Measurements from ENCODE around the gene AMH. TPM values are rescaled to one million over a fixed set of nuclear protein-coding genes. Genes with fewer than 3 reads are reported as not detected.
A peak's percentile ranks its signal among the peaks of the same experiment; 100 is the strongest.

AMH gene
- total and polyA plus RNA-seq, 2 of the 13 experiments (the other 11 are each of a cell fraction or from before 2014, with no cell fraction given) = 0.03 to 0.18 TPM

DNA sequence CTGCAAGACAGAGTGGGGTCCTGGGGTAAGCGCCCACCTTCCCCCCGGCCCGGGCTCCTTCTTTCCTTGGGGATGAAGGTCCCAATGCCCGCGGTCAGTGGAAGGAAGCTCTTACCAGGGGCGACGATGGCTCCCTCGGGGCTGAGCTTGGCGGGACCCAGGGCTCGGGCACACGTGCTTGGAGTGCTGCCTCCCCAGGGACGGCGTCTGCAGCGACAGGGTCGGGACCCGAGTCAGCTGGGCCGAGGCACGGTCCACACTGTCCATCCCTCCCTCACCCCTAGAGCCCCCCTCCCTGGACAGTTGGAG is 3.6 kb downstream of the AMH start (continued):
- TF ChIP-seq NFE2 (CRISPR knock-in tag; IDR thresholded peaks at IDR 0.05) = no peak
- TF ChIP-seq ZBED4 (CRISPR knock-in tag; IDR thresholded peaks at IDR 0.05; ENCODE audit: borderline replicate concordance) = no peak
- TF ChIP-seq SNRNP70 (IDR thresholded peaks at IDR 0.05; ENCODE audit: low read depth, low read length) = no peak
- TF ChIP-seq FOXC1 (CRISPR knock-in tag; IDR thresholded peaks at IDR 0.05; ENCODE audit: borderline replicate concordance) = no peak
- no peak for TF ChIP-seq YY1 (IDR thresholded peaks at IDR 0.05; ENCODE audit: insufficient read depth, insufficient replicate concordance, low read depth, low read length)
- TF ChIP-seq ZNF446 (CRISPR knock-in tag; IDR thresholded peaks at IDR 0.05) = no peak
- TF ChIP-seq MTF1 (CRISPR knock-in tag; IDR thresholded peaks at IDR 0.05) = 0 out of 2 replicates have a peak, but pooled peaks have one; percentile 65
- no peak for TF ChIP-seq MBNL3 (CRISPR knock-in tag; conservative IDR thresholded peaks at IDR 0.05)
- TF ChIP-seq CBFB (CRISPR knock-in tag; IDR thresholded peaks at IDR 0.05) = no peak
- TF ChIP-seq, protein P1, sequence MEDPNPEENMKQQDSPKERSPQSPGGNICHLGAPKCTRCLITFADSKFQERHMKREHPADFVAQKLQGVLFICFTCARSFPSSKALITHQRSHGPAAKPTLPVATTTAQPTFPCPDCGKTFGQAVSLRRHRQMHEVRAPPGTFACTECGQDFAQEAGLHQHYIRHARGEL (CRISPR knock-in tag; IDR thresholded peaks at IDR 0.05) = no peak
- no peak for TF ChIP-seq ZNF775 (CRISPR knock-in tag; IDR thresholded peaks at IDR 0.05; ENCODE audit: borderline replicate concordance)
- TF ChIP-seq ZNF124 (CRISPR knock-in tag; IDR thresholded peaks at IDR 0.05) = no peak
- TF ChIP-seq SIX1 (CRISPR knock-in tag; IDR thresholded peaks at IDR 0.05; ENCODE audit: borderline replicate concordance) = no peak
- TF ChIP-seq SMARCC2 (IDR thresholded peaks at IDR 0.05) = no peak
- 0 out of 2 replicates have a peak, but pooled peaks have one; percentile 44 for TF ChIP-seq ZNF557 (CRISPR knock-in tag; IDR thresholded peaks at IDR 0.05)
- no peak for TF ChIP-seq ZMYM2 (CRISPR knock-in tag; IDR thresholded peaks at IDR 0.05)
- no peak for TF ChIP-seq ZNF564 (CRISPR knock-in tag; IDR thresholded peaks at IDR 0.05)
- no peak for TF ChIP-seq ZSCAN9 (CRISPR knock-in tag; IDR thresholded peaks at IDR 0.05; ENCODE audit: borderline replicate concordance)
- no peak for TF ChIP-seq E2F2 (CRISPR knock-in tag; IDR thresholded peaks at IDR 0.05; ENCODE audit: borderline replicate concordance)
- TF ChIP-seq SNAPC5 (CRISPR knock-in tag; IDR thresholded peaks at IDR 0.05; ENCODE audit: borderline replicate concordance) = no peak
- no peak for TF ChIP-seq JARID2 (CRISPR knock-in tag; IDR thresholded peaks at IDR 0.05; ENCODE audit: insufficient replicate concordance)
- TF ChIP-seq PAWR (CRISPR knock-in tag; IDR thresholded peaks at IDR 0.05; ENCODE audit: borderline replicate concordance) = no peak
- TF ChIP-seq EHMT2 (IDR thresholded peaks at IDR 0.05; ENCODE audit: borderline replicate concordance, low read depth, low read length) = no peak
- TF ChIP-seq, protein P2, sequence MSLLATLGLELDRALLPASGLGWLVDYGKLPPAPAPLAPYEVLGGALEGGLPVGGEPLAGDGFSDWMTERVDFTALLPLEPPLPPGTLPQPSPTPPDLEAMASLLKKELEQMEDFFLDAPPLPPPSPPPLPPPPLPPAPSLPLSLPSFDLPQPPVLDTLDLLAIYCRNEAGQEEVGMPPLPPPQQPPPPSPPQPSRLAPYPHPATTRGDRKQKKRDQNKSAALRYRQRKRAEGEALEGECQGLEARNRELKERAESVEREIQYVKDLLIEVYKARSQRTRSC (CRISPR knock-in tag; IDR thresholded peaks at IDR 0.05; ENCODE audit: low read depth) = no peak
- TF ChIP-seq, protein P3, sequence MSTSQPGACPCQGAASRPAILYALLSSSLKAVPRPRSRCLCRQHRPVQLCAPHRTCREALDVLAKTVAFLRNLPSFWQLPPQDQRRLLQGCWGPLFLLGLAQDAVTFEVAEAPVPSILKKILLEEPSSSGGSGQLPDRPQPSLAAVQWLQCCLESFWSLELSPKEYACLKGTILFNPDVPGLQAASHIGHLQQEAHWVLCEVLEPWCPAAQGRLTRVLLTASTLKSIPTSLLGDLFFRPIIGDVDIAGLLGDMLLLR (CRISPR knock-in tag; IDR thresholded peaks at IDR 0.05) = no peak

Measured in HepG2 (cell line).